K562 (cell line): ENCODE results near the gene FGF12. TPM values are rescaled to one million over a fixed set of nuclear protein-coding genes. Genes with fewer than 3 reads are reported as not detected.

Source experiments
- FOSL1 ChIP-seq: fragments of 200-800 bp; sonication (Bioruptor generic); conservative IDR thresholded peaks from 2 replicates; pipeline ENCODE4 v1.6.1; 2016; ENCODE audit warnings: missing genetic modification characterization, missing compliant biosample characterization
- MTF1 ChIP-seq: fragments of 250-450 bp; sonication (Bioruptor Pico); IDR thresholded peaks from 2 replicates; pipeline ENCODE4 v1.9.0; 2021; ENCODE audit warnings: moderate library complexity, mild to moderate bottlenecking, inconsistent platforms, borderline replicate concordance
- ZNF280B ChIP-seq: fragments of 250-450 bp; sonication (Bioruptor Pico); IDR thresholded peaks from 2 replicates; pipeline ENCODE4 v1.5.1; 2021; ENCODE audit warnings: mild to moderate bottlenecking
- polyA plus RNA-seq, 8 experiments: library from polyadenylated mRNA; depleted of rRNA in 4 of 8; stranded (reverse) in 5 of 8; unstranded in 3 of 8; fragments of >200 nt; fragmentation: Nextera tagmentation in 2 of 8; fragmentation: Illumina TruSeq in 1 of 8; extraction: Ambion mirVana in 2 of 8; extraction: Trizol in 1 of 8; gene quantifications; 2 replicates each; pipeline versions ENCODE4 v1.2.1 to v1.2.3, GENCODE V29; 2011 to 2014; ENCODE audit warnings: inconsistent platforms in 1 of 8, missing spikeins in 1 of 8
- total RNA-seq, 7 experiments: library from RNA; depleted of rRNA in 6 of 7; stranded (reverse); fragments of >200 nt in 6 of 7; fragmentation: Illumina TruSeq in 2 of 7; extraction: Trizol in 2 of 7; gene quantifications; 2 replicates each; pipeline versions ENCODE4 v1.2.1 to v1.2.3, GENCODE V29; 2011 to 2021; ENCODE audit warnings: low replicate concordance in 1 of 7
- TF ChIP-seq, protein P1 (sequence below), 2 experiments: IDR thresholded peaks; 2 replicates each; pipeline ENCODE4 v1.6.1; 2012; ENCODE audit warnings: improper control_type of control experiment in 2 of 2, low read depth in 2 of 2, low read length in 2 of 2, borderline replicate concordance in 1 of 2
- TF ChIP-seq, protein P2 (sequence below): fragments of 250-450 bp; sonication (Bioruptor Pico); IDR thresholded peaks from 2 replicates; pipeline ENCODE4 v1.8.0; 2022; ENCODE audit warnings: inconsistent platforms

Gene FGF12
- total and polyA plus RNA-seq, 9 of the 15 experiments (the other 6 are each of a cell fraction or from before 2014, with no cell fraction given): not detected

GRCh38 chr3:192279664-192280063 is 447.7 kb downstream of the FGF12 start (continued):
- no peak for TF ChIP-seq ZNF280B
- no peak for TF ChIP-seq FOSL1 (tag)
- TF ChIP-seq, protein P1, sequence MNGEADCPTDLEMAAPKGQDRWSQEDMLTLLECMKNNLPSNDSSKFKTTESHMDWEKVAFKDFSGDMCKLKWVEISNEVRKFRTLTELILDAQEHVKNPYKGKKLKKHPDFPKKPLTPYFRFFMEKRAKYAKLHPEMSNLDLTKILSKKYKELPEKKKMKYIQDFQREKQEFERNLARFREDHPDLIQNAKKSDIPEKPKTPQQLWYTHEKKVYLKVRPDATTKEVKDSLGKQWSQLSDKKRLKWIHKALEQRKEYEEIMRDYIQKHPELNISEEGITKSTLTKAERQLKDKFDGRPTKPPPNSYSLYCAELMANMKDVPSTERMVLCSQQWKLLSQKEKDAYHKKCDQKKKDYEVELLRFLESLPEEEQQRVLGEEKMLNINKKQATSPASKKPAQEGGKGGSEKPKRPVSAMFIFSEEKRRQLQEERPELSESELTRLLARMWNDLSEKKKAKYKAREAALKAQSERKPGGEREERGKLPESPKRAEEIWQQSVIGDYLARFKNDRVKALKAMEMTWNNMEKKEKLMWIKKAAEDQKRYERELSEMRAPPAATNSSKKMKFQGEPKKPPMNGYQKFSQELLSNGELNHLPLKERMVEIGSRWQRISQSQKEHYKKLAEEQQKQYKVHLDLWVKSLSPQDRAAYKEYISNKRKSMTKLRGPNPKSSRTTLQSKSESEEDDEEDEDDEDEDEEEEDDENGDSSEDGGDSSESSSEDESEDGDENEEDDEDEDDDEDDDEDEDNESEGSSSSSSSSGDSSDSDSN (IDR thresholded peaks at IDR 0.05; ENCODE audit: borderline replicate concordance in 1 of 2, low read depth in 2 of 2, low read length in 2 of 2): no peak
- TF ChIP-seq, protein P2, sequence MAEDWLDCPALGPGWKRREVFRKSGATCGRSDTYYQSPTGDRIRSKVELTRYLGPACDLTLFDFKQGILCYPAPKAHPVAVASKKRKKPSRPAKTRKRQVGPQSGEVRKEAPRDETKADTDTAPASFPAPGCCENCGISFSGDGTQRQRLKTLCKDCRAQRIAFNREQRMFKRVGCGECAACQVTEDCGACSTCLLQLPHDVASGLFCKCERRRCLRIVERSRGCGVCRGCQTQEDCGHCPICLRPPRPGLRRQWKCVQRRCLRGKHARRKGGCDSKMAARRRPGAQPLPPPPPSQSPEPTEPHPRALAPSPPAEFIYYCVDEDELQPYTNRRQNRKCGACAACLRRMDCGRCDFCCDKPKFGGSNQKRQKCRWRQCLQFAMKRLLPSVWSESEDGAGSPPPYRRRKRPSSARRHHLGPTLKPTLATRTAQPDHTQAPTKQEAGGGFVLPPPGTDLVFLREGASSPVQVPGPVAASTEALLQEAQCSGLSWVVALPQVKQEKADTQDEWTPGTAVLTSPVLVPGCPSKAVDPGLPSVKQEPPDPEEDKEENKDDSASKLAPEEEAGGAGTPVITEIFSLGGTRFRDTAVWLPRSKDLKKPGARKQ: no peak
- no peak for TF ChIP-seq MTF1 (CRISPR knock-in tag)
